ENCODE measurements around the gene IQCM.

Gene IQCM

DNA sequence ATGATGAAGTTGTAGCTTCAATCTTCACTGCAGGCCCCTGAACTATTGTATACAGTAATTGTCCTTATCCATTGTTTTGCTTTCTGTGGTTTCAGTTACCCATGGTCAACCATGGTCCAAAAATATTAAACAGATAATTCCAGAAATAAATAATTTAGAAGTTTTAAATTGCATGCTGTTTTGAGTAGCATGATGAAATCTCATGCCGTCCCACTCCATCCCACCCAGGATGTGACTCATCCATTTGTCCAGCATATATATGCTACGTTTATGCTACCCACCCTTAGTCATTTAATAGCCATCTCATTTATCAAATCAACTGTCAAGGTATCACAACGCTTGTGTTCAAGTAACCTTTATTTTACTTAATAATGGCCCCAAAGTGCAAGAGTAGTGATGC lies 34.5 kb downstream of the IQCM start:
- Histone ChIP-seq H3K27ac (ENCODE audit: low read length) (no peak overlapping the region), H3K9ac (ENCODE audit: low read length in 2 of 2) (no peak overlapping the region), H3K9me3 (ENCODE audit: control insufficient read depth in 2 of 2, low read length in 2 of 2) (no peaks in the 10 kb centered on the region), H3K27me3 (ENCODE audit: control insufficient read depth in 1 of 2, insufficient read depth in 2 of 2, low read length in 2 of 2) (no peaks in the 10 kb centered on the region), H3K36me3 (ENCODE audit: control insufficient read depth in 2 of 2, insufficient read depth in 2 of 2, low read length in 2 of 2) (no peaks in the 10 kb centered on the region), H3K4me3 (ENCODE audit: low read length in 2 of 2) (no peak overlapping the region), H3K4me1 (ENCODE audit: control insufficient read depth, insufficient read depth, low read length) (no peaks in the 10 kb centered on the region)

DNA sequence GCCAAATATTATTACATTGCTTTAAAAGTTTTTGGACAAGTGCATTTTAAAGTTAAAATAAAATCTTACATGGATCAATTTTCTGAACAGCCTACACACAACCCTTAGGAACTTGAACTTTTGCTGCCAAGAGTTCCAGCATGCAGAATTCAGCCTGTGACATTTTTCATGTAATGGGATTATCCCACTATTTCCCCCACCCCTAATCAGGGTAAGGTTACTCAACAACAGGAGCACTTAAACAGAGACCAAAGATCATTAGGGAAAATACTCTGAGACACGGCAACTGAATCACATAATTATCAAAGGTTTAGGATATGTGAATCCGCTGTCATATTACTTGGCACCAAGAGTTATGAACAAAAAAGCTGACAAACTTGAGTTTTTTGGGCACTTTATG lies 47.2 kb downstream of the IQCM start:
- no peaks in the 10 kb centered on the region for H3K36me3 ChIP-seq (ENCODE audit: control insufficient read depth in 2 of 2, insufficient read depth in 2 of 2, low read length in 2 of 2)
- H3K4me1 ChIP-seq (ENCODE audit: control insufficient read depth, insufficient read depth, low read length), result no peaks in the 10 kb centered on the region
- no peak overlapping the region for H3K27ac ChIP-seq (ENCODE audit: low read length)
- no peak overlapping the region for H3K9ac ChIP-seq (ENCODE audit: low read length in 2 of 2)
- H3K9me3 ChIP-seq (ENCODE audit: control insufficient read depth in 2 of 2, low read length in 2 of 2), result no peaks in the 10 kb centered on the region
- no peaks in the 10 kb centered on the region for H3K27me3 ChIP-seq (ENCODE audit: control insufficient read depth in 1 of 2, insufficient read depth in 2 of 2, low read length in 2 of 2)
- no peak overlapping the region for H3K4me3 ChIP-seq (ENCODE audit: low read length in 2 of 2)

- Histone ChIP-seq H3K27ac (ENCODE audit: low read length) (no peak overlapping the region), H3K27me3 (ENCODE audit: control insufficient read depth in 1 of 2, insufficient read depth in 2 of 2, low read length in 2 of 2) (no peaks in the 10 kb centered on the region), H3K36me3 (ENCODE audit: control insufficient read depth in 2 of 2, insufficient read depth in 2 of 2, low read length in 2 of 2) (no peaks in the 10 kb centered on the region), H3K9ac (ENCODE audit: low read length in 2 of 2) (no peak overlapping the region), H3K4me1 (ENCODE audit: control insufficient read depth, insufficient read depth, low read length) (no peaks in the 10 kb centered on the region), H3K4me3 (ENCODE audit: low read length in 2 of 2) (no peak overlapping the region), H3K9me3 (ENCODE audit: control insufficient read depth in 2 of 2, low read length in 2 of 2) (no peaks in the 10 kb centered on the region)
Measured at GRCh38 chr4:149766135-149766534, 49.5 kb downstream of the IQCM start.

- H3K27ac ChIP-seq (ENCODE audit: low read length), result no peak overlapping the region
- H3K4me3 ChIP-seq (ENCODE audit: low read length in 2 of 2), result no peak overlapping the region
- H3K9ac ChIP-seq (ENCODE audit: low read length in 2 of 2), result no peak overlapping the region
- no peaks in the 10 kb centered on the region for H3K36me3 ChIP-seq (ENCODE audit: control insufficient read depth in 2 of 2, insufficient read depth in 2 of 2, low read length in 2 of 2)
- H3K27me3 ChIP-seq (ENCODE audit: control insufficient read depth in 1 of 2, insufficient read depth in 2 of 2, low read length in 2 of 2), result no peaks in the 10 kb centered on the region
- no peaks in the 10 kb centered on the region for H3K9me3 ChIP-seq (ENCODE audit: control insufficient read depth in 2 of 2, low read length in 2 of 2)
- no peaks in the 10 kb centered on the region for H3K4me1 ChIP-seq (ENCODE audit: control insufficient read depth, insufficient read depth, low read length)
Measured at GRCh38 chr4:149765630-149766029, 50.0 kb downstream of the IQCM start.

GRCh38 chr4:149755969-149756368 lies 59.7 kb downstream of the IQCM start:
- Histone ChIP-seq H3K9ac (ENCODE audit: low read length in 2 of 2) (no peak overlapping the region), H3K27ac (ENCODE audit: low read length) (no peak overlapping the region), H3K4me3 (ENCODE audit: low read length in 2 of 2) (no peak overlapping the region), H3K4me1 (ENCODE audit: control insufficient read depth, insufficient read depth, low read length) (no peaks in the 10 kb centered on the region), H3K36me3 (ENCODE audit: control insufficient read depth in 2 of 2, insufficient read depth in 2 of 2, low read length in 2 of 2) (no peaks in the 10 kb centered on the region), H3K27me3 (ENCODE audit: control insufficient read depth in 1 of 2, insufficient read depth in 2 of 2, low read length in 2 of 2) (no peaks in the 10 kb centered on the region), H3K9me3 (ENCODE audit: control insufficient read depth in 2 of 2, low read length in 2 of 2) (no peaks in the 10 kb centered on the region)

GRCh38 chr4:149754526-149754925 lies 61.1 kb downstream of the IQCM start:
- Histone ChIP-seq H3K4me1 (ENCODE audit: control insufficient read depth, insufficient read depth, low read length) (no peaks in the 10 kb centered on the region), H3K36me3 (ENCODE audit: control insufficient read depth in 2 of 2, insufficient read depth in 2 of 2, low read length in 2 of 2) (no peaks in the 10 kb centered on the region), H3K9me3 (ENCODE audit: control insufficient read depth in 2 of 2, low read length in 2 of 2) (no peaks in the 10 kb centered on the region), H3K27me3 (ENCODE audit: control insufficient read depth in 1 of 2, insufficient read depth in 2 of 2, low read length in 2 of 2) (no peaks in the 10 kb centered on the region), H3K27ac (ENCODE audit: low read length) (no peak overlapping the region), H3K4me3 (ENCODE audit: low read length in 2 of 2) (no peak overlapping the region), H3K9ac (ENCODE audit: low read length in 2 of 2) (no peak overlapping the region)

- Histone ChIP-seq H3K4me3 (ENCODE audit: low read length in 2 of 2) (no peak overlapping the region), H3K27ac (ENCODE audit: low read length) (no peak overlapping the region), H3K9me3 (ENCODE audit: control insufficient read depth in 2 of 2, low read length in 2 of 2) (no peaks in the 10 kb centered on the region), H3K36me3 (ENCODE audit: control insufficient read depth in 2 of 2, insufficient read depth in 2 of 2, low read length in 2 of 2) (no peaks in the 10 kb centered on the region), H3K27me3 (ENCODE audit: control insufficient read depth in 1 of 2, insufficient read depth in 2 of 2, low read length in 2 of 2) (no peaks in the 10 kb centered on the region), H3K4me1 (ENCODE audit: control insufficient read depth, insufficient read depth, low read length) (no peaks in the 10 kb centered on the region), H3K9ac (ENCODE audit: low read length in 2 of 2) (no peak overlapping the region)
Measured at GRCh38 chr4:149752729-149753128, 62.9 kb downstream of the IQCM start.

- Histone ChIP-seq H3K27ac (ENCODE audit: low read length) (no peak overlapping the region), H3K4me1 (ENCODE audit: control insufficient read depth, insufficient read depth, low read length) (no peaks in the 10 kb centered on the region), H3K4me3 (ENCODE audit: low read length in 2 of 2) (no peak overlapping the region)
Measured at GRCh38 chr4:149751174-149751573, 64.5 kb downstream of the IQCM start.

GRCh38 chr4:149749784-149750183 lies 65.9 kb downstream of the IQCM start:
- H3K27me3 ChIP-seq (ENCODE audit: control insufficient read depth in 1 of 2, insufficient read depth in 2 of 2, low read length in 2 of 2), result no peaks in the 10 kb centered on the region
- no peaks in the 10 kb centered on the region for H3K4me1 ChIP-seq (ENCODE audit: control insufficient read depth, insufficient read depth, low read length)
- no peaks in the 10 kb centered on the region for H3K9me3 ChIP-seq (ENCODE audit: control insufficient read depth in 2 of 2, low read length in 2 of 2)
- H3K36me3 ChIP-seq (ENCODE audit: control insufficient read depth in 2 of 2, insufficient read depth in 2 of 2, low read length in 2 of 2), result no peaks in the 10 kb centered on the region
- H3K9ac ChIP-seq (ENCODE audit: low read length in 2 of 2), result no peak overlapping the region
- H3K4me3 ChIP-seq (ENCODE audit: low read length in 2 of 2), result no peak overlapping the region
- H3K27ac ChIP-seq (ENCODE audit: low read length), result no peak overlapping the region

More at GRCh38 chr4:149751174-149751573, 64.5 kb downstream of the IQCM start:
- H3K9ac ChIP-seq (ENCODE audit: low read length in 2 of 2), result no peak overlapping the region
- no peaks in the 10 kb centered on the region for H3K36me3 ChIP-seq (ENCODE audit: control insufficient read depth in 2 of 2, insufficient read depth in 2 of 2, low read length in 2 of 2)
- H3K27me3 ChIP-seq (ENCODE audit: control insufficient read depth in 1 of 2, insufficient read depth in 2 of 2, low read length in 2 of 2), result no peaks in the 10 kb centered on the region
- no peaks in the 10 kb centered on the region for H3K9me3 ChIP-seq (ENCODE audit: control insufficient read depth in 2 of 2, low read length in 2 of 2)

DNA sequence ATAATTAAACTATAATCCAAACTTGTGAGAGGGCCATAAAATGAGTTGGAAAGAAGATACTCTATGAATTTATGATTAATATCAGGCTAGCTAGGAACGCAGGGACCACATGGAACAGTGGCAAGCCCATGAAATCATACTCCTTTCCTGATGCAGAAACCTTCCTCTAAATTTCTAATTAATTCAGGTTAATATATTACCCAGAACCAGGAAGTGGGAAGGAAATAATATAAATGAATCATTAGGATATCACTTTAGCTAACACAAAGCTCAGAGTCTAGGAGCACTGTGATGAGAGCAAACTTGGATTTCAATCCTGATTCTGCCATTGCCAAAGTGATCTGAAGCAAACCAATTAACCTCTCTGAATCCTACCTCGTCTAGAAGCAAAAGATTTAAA lies 68.0 kb downstream of the IQCM start:
- Histone ChIP-seq H3K27me3 (ENCODE audit: control insufficient read depth in 1 of 2, insufficient read depth in 2 of 2, low read length in 2 of 2) (no peaks in the 10 kb centered on the region), H3K4me1 (ENCODE audit: control insufficient read depth, insufficient read depth, low read length) (no peaks in the 10 kb centered on the region), H3K36me3 (ENCODE audit: control insufficient read depth in 2 of 2, insufficient read depth in 2 of 2, low read length in 2 of 2) (no peaks in the 10 kb centered on the region), H3K9ac (ENCODE audit: low read length in 2 of 2) (no peak overlapping the region), H3K9me3 (ENCODE audit: control insufficient read depth in 2 of 2, low read length in 2 of 2) (no peaks in the 10 kb centered on the region), H3K27ac (ENCODE audit: low read length) (no peak overlapping the region), H3K4me3 (ENCODE audit: low read length in 2 of 2) (no peak overlapping the region)

DNA sequence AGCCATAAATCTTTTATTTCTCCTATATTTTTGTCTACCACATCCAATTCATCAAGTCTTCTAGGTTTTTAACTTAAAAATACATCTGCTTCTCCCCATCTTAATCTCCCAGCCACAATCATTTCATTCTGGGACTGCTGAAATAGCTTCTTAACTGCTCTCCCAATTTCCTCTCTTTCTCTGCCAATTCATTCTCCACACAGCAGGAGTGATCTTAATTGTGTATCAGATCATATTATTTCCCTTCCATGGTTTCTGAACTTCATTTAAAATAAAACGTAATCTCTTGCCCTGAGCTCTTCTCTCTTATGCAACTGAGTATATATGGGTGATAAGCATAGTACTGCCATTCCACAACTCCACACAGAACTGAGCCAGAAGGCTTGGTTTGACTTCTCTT lies 69.4 kb downstream of the IQCM start:
- Histone ChIP-seq H3K9me3 (ENCODE audit: control insufficient read depth in 2 of 2, low read length in 2 of 2) (no peaks in the 10 kb centered on the region), H3K27ac (ENCODE audit: low read length) (no peak overlapping the region), H3K4me1 (ENCODE audit: control insufficient read depth, insufficient read depth, low read length) (no peaks in the 10 kb centered on the region), H3K4me3 (ENCODE audit: low read length in 2 of 2) (no peak overlapping the region), H3K36me3 (ENCODE audit: control insufficient read depth in 2 of 2, insufficient read depth in 2 of 2, low read length in 2 of 2) (no peaks in the 10 kb centered on the region), H3K27me3 (ENCODE audit: control insufficient read depth in 1 of 2, insufficient read depth in 2 of 2, low read length in 2 of 2) (no peaks in the 10 kb centered on the region), H3K9ac (ENCODE audit: low read length in 2 of 2) (no peak overlapping the region)
